Fibroblast of lung (primary cell): Measurements from ENCODE around the gene WDR11. TPM values are rescaled to one million over a fixed set of nuclear protein-coding genes. Genes with fewer than 3 reads are reported as not detected.

ENCODE experiments used
- DNase-seq, 2 donors: peaks; one replicate each; pipeline versions ENCODE4 v3.0.0 to v3.0.0-alpha.2; 2010; ENCODE audit warnings: low read depth in 2 of 2
- H2AFZ ChIP-seq: 2 replicates; pipeline ENCODE4 v1.5.1; 2012; ENCODE audit warnings: low read length, control low read depth, inconsistent platforms
- H3K27ac ChIP-seq: 2 replicates; pipeline ENCODE4 v1.5.1; 2011; ENCODE audit warnings: low read length, control low read depth; ENCODE audit not compliant: insufficient read depth
- H3K27me3 ChIP-seq: 2 replicates; pipeline ENCODE4 v1.5.1; 2011; ENCODE audit warnings: mild to moderate bottlenecking, low read length; ENCODE audit not compliant: control insufficient read depth, insufficient read depth
- H3K36me3 ChIP-seq: 2 replicates; pipeline ENCODE4 v1.5.1; 2011; ENCODE audit warnings: low read length; ENCODE audit not compliant: control insufficient read depth, insufficient read depth
- H3K4me1 ChIP-seq: 2 replicates; pipeline ENCODE4 v1.5.1; 2011; ENCODE audit warnings: low read length; ENCODE audit not compliant: control insufficient read depth, insufficient read depth; ENCODE audit errors: extremely low read depth
- H3K4me2 ChIP-seq: 2 replicates; pipeline ENCODE4 v1.5.1; 2011; ENCODE audit warnings: low read length, control low read depth; ENCODE audit not compliant: insufficient read depth; ENCODE audit errors: extremely low read depth
- H3K4me3 ChIP-seq, 4 experiments: fragments of 200-600 bp in 1 of 4; sonication (generic) in 1 of 4; replicated peaks in 1 of 4; 2 replicates each; pipeline ENCODE4 v1.5.1; 2011 to 2016; ENCODE audit warnings: low read length in 4 of 4, low read depth in 3 of 4, mild to moderate bottlenecking in 3 of 4, control low read depth in 2 of 4, inconsistent platforms in 1 of 4, mixed read lengths in 1 of 4; ENCODE audit not compliant: insufficient read depth in 1 of 4; ENCODE audit errors: control extremely low read depth in 1 of 4
- H3K79me2 ChIP-seq: 2 replicates; pipeline ENCODE4 v1.5.1; 2012; ENCODE audit warnings: mild to moderate bottlenecking, low read length, inconsistent platforms; ENCODE audit not compliant: control insufficient read depth, insufficient read depth
- H3K9ac ChIP-seq: 2 replicates; pipeline ENCODE4 v1.5.1; 2011; ENCODE audit warnings: mild to moderate bottlenecking, low read length, control low read depth; ENCODE audit not compliant: insufficient read depth
- H3K9me3 ChIP-seq: 2 replicates; pipeline ENCODE4 v1.5.1; 2012; ENCODE audit warnings: low read depth, low read length; ENCODE audit not compliant: control insufficient read depth, insufficient read depth
- H4K20me1 ChIP-seq: 2 replicates; pipeline ENCODE4 v1.5.1; 2011; ENCODE audit warnings: low read length; ENCODE audit not compliant: control insufficient read depth, insufficient read depth; ENCODE audit errors: extremely low read depth
- EZH2 ChIP-seq: IDR thresholded peaks from 2 replicates; pipeline ENCODE4 v1.5.1; 2012; ENCODE audit warnings: low read length, control low read depth, mild to moderate bottlenecking; ENCODE audit errors: missing control alignments
- polyA plus RNA-seq, 2 donors: library from polyadenylated mRNA; depleted of rRNA in 1 of 2; stranded (reverse) in 1 of 2; unstranded in 1 of 2; fragments of >200 nt; gene quantifications; 2 replicates each; pipeline ENCODE4 v1.2.1, GENCODE V29; 2011 to 2012; ENCODE audit warnings: missing spikeins in 1 of 2
- total RNA-seq: library from RNA; depleted of rRNA; stranded (reverse); fragments of >200 nt; gene quantifications from 2 replicates; pipeline ENCODE4 v1.2.1, GENCODE V29; 2014
- TF ChIP-seq, protein P1 (sequence below), 2 donors: IDR thresholded peaks in 1 of 2; conservative IDR thresholded peaks in 1 of 2; 1 replicate in 1 of 2; 2 replicates in 1 of 2; pipeline ENCODE4 v1.5.1; 2011 to 2012; ENCODE audit warnings: low read length in 2 of 2, control low read depth in 1 of 2, inconsistent platforms in 1 of 2, low read depth in 1 of 2, mild to moderate bottlenecking in 1 of 2

The WDR11 gene
- total and polyA plus RNA-seq, 2 donors (not counting 1 experiment from before 2014, with no cell fraction given), result 61.4 to 89.5 TPM

DNA sequence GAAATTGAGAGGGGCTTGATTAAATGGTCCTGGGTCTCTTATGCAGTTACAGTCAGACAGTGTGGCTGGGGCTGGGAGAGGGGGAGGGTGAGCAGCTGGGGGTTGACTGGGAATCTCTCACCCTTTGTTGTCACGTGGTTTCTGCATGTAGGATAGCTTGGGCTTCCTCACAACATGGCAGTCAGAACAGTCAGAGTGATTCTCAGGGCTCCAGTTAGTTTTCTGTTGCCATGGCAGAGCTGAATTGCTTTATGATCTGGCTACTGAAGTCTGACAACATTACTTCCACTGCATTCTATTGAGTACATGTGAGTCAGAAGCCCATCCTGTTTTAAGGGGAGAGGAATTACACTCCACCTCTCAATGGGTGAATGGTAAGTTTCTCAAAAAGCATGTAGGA lies 102.7 kb downstream of the WDR11 start:
- TF ChIP-seq EZH2, result no peak
- TF ChIP-seq, protein P1, sequence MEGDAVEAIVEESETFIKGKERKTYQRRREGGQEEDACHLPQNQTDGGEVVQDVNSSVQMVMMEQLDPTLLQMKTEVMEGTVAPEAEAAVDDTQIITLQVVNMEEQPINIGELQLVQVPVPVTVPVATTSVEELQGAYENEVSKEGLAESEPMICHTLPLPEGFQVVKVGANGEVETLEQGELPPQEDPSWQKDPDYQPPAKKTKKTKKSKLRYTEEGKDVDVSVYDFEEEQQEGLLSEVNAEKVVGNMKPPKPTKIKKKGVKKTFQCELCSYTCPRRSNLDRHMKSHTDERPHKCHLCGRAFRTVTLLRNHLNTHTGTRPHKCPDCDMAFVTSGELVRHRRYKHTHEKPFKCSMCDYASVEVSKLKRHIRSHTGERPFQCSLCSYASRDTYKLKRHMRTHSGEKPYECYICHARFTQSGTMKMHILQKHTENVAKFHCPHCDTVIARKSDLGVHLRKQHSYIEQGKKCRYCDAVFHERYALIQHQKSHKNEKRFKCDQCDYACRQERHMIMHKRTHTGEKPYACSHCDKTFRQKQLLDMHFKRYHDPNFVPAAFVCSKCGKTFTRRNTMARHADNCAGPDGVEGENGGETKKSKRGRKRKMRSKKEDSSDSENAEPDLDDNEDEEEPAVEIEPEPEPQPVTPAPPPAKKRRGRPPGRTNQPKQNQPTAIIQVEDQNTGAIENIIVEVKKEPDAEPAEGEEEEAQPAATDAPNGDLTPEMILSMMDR (conservative IDR thresholded peaks at IDR 0.05 in 1 of 2, IDR thresholded peaks at IDR 0.05 in 1 of 2; ENCODE audit: low read depth in 1 of 2, low read length in 2 of 2), result no peak
- H2AFZ ChIP-seq, result no peak overlapping the region
- H3K4me3 ChIP-seq, result no peak overlapping the region
- H3K4me1 ChIP-seq, result peaks cover 2% of the 10 kb centered on the region
- H3K4me2 ChIP-seq, result no peak overlapping the region
- DNase-seq, result no peak
- H3K27ac ChIP-seq, result no peak overlapping the region
- H3K9ac ChIP-seq, result no peak overlapping the region
- no peaks in the 10 kb centered on the region for H4K20me1 ChIP-seq
- peaks cover 9% of the 10 kb centered on the region for H3K27me3 ChIP-seq
- H3K36me3 ChIP-seq, result no peaks in the 10 kb centered on the region
- H3K9me3 ChIP-seq, result no peaks in the 10 kb centered on the region
- H3K79me2 ChIP-seq, result no peaks in the 10 kb centered on the region
